NCI-H446 (cell line): Measurements from ENCODE around the gene LETM1.

Source experiments
- DNase-seq, 2 experiments: peaks; one replicate each; lab custom pipeline; 2025; lab: John Stamatoyannopoulos, UW

LETM1 gene

DNA sequence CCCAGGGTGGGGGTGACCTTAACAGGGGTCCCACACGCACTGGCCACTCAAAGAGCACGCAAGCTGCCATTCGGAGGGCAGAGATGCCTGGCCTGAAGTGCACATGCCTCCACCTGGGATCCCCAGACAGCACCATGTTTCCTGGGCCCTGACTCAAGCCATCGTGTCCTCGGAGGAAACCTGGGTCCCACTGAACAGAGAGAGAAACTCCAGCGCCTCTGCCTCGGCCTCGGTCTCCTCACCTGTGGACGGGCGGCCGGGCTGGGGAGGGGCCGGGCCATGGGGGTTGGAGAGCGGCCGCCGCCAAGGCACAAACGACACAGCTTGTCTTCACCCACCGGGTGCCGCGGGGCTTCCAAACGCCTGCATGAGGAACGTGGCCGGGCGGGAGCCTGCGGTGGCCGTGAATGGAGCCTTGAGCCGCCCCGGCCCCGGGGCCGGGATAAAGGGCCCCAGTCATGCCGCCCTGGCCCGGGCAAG is 92.8 kb downstream of the LETM1 start:
- DNase-seq: no peak

DNA sequence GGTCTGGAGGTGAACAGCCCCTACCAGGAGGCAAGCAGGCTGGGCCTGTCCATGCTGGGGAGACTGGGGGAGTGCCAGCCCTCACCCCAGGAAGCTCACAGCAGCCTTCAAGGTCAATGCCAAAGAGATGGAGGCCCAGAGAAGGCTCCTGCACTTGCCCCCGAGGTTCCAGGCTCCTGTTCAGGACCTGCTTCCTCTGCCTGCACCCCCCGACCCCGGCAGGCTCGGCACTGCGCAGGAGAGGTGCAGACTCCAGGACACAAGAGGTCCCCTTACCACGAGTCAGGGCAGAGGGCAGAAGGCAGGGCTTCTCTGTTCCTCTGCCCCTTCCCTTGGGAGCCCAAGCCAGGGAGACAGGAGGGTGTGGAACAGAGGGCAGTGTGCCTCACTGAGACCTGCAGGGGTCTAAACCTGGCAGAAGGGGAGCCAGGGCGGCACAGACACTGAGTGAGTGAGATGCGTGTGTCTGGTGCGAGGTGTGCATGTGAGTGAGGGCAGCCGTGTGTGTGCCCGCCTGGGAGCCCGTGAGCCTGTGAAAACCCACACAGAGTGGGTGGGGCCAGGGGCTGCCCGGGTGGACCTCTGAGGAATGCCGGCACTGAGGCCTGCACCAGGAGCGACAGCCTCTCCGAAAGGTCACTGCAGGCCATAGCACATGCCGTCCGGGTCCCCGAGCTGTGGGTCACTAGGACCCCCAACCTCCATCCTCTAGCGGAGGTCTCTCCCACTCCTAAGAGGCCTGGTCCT is 93.5 kb downstream of the LETM1 start:
- no peak for DNase-seq
